WTC11 (cell line): Measurements from ENCODE around the gene GSTA4.

Experiments
- CREM ChIP-seq: sonication (generic); formaldehyde crosslinking; IDR thresholded peaks from 2 replicates; pipeline ENCODE4 v1.8.1; 2022; ENCODE audit warnings: mild to moderate bottlenecking, missing genetic modification reagents, moderate library complexity
- ESRRA ChIP-seq: sonication (generic); formaldehyde crosslinking; IDR thresholded peaks from 2 replicates; pipeline ENCODE4 v1.8.1; 2022; ENCODE audit warnings: mild to moderate bottlenecking, missing genetic modification reagents, borderline replicate concordance
- JUN ChIP-seq: sonication (generic); formaldehyde crosslinking; IDR thresholded peaks from 2 replicates; pipeline ENCODE4 v1.8.0; 2023; ENCODE audit warnings: mild to moderate bottlenecking, missing genetic modification reagents
- NFATC4 ChIP-seq: fragments of 250-450 bp; sonication (Bioruptor Pico); IDR thresholded peaks from 2 replicates; pipeline ENCODE4 v1.9.0; 2021; ENCODE audit warnings: mild to moderate bottlenecking
- NFYB ChIP-seq: sonication (generic); formaldehyde crosslinking; conservative IDR thresholded peaks from 2 replicates; pipeline ENCODE4 v1.8.0; 2022; ENCODE audit warnings: low read depth, missing genetic modification reagents
- TCF7 ChIP-seq: sonication (generic); formaldehyde crosslinking; IDR thresholded peaks from 2 replicates; pipeline ENCODE4 v1.8.0; 2022; ENCODE audit warnings: mild to moderate bottlenecking, low read depth, missing genetic modification reagents, moderate library complexity
- TF ChIP-seq, protein P1 (sequence below): fragments of 200-600 bp; IDR thresholded peaks from 2 replicates; pipeline ENCODE4 v1.8.0; 2022; ENCODE audit warnings: antibody characterized with exemption
- TF ChIP-seq, protein P2 (sequence below): sonication (generic); formaldehyde crosslinking; IDR thresholded peaks from 2 replicates; pipeline ENCODE4 v1.8.1; 2023; ENCODE audit warnings: mild to moderate bottlenecking, missing genetic modification reagents, moderate library complexity
- TF ChIP-seq, protein P3 (sequence below): sonication (generic); formaldehyde crosslinking; IDR thresholded peaks from 2 replicates; pipeline ENCODE4 v1.8.1; 2022; ENCODE audit warnings: low read depth, missing genetic modification reagents, borderline replicate concordance
- TF ChIP-seq, protein P4 (sequence below): sonication (generic); formaldehyde crosslinking; IDR thresholded peaks from 2 replicates; pipeline ENCODE4 v1.8.1; 2023; ENCODE audit warnings: mild to moderate bottlenecking, missing genetic modification reagents

DNA sequence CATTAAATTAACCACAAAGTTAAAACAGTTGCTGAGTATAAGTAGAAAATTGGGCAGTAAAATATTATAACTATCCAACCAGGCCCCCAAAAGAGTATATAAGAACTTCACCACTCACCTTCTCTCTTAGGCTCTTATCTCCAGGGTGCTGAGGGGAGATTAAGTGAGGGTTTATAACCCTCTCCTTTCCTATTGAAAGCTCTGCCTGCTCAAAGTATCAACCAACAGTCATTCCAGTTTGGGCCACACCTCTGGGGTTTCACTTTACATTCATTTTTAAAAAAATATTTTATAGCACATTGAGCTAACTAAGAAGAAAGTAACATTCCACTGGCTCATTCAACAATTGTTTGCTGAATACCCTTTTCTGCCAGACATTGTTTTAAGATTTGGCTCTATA, 22.1 kb downstream of the GSTA4 start:
- TF ChIP-seq, protein P1, sequence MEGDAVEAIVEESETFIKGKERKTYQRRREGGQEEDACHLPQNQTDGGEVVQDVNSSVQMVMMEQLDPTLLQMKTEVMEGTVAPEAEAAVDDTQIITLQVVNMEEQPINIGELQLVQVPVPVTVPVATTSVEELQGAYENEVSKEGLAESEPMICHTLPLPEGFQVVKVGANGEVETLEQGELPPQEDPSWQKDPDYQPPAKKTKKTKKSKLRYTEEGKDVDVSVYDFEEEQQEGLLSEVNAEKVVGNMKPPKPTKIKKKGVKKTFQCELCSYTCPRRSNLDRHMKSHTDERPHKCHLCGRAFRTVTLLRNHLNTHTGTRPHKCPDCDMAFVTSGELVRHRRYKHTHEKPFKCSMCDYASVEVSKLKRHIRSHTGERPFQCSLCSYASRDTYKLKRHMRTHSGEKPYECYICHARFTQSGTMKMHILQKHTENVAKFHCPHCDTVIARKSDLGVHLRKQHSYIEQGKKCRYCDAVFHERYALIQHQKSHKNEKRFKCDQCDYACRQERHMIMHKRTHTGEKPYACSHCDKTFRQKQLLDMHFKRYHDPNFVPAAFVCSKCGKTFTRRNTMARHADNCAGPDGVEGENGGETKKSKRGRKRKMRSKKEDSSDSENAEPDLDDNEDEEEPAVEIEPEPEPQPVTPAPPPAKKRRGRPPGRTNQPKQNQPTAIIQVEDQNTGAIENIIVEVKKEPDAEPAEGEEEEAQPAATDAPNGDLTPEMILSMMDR: no peak
- TF ChIP-seq, protein P2, sequence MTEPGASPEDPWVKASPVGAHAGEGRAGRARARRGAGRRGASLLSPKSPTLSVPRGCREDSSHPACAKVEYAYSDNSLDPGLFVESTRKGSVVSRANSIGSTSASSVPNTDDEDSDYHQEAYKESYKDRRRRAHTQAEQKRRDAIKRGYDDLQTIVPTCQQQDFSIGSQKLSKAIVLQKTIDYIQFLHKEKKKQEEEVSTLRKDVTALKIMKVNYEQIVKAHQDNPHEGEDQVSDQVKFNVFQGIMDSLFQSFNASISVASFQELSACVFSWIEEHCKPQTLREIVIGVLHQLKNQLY (CRISPR knock-in tag): no peak
- TF ChIP-seq, protein P3, sequence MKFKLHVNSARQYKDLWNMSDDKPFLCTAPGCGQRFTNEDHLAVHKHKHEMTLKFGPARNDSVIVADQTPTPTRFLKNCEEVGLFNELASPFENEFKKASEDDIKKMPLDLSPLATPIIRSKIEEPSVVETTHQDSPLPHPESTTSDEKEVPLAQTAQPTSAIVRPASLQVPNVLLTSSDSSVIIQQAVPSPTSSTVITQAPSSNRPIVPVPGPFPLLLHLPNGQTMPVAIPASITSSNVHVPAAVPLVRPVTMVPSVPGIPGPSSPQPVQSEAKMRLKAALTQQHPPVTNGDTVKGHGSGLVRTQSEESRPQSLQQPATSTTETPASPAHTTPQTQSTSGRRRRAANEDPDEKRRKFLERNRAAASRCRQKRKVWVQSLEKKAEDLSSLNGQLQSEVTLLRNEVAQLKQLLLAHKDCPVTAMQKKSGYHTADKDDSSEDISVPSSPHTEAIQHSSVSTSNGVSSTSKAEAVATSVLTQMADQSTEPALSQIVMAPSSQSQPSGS (CRISPR knock-in tag): no peak
- TF ChIP-seq ESRRA (no peak), NFYB (CRISPR knock-in tag) (no peak), JUN (no peak), NFATC4 (CRISPR knock-in tag) (no peak), TCF7 (CRISPR knock-in tag) (no peak), CREM (CRISPR knock-in tag) (no peak)
- TF ChIP-seq, protein P4, sequence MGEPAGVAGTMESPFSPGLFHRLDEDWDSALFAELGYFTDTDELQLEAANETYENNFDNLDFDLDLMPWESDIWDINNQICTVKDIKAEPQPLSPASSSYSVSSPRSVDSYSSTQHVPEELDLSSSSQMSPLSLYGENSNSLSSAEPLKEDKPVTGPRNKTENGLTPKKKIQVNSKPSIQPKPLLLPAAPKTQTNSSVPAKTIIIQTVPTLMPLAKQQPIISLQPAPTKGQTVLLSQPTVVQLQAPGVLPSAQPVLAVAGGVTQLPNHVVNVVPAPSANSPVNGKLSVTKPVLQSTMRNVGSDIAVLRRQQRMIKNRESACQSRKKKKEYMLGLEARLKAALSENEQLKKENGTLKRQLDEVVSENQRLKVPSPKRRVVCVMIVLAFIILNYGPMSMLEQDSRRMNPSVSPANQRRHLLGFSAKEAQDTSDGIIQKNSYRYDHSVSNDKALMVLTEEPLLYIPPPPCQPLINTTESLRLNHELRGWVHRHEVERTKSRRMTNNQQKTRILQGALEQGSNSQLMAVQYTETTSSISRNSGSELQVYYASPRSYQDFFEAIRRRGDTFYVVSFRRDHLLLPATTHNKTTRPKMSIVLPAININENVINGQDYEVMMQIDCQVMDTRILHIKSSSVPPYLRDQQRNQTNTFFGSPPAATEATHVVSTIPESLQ (CRISPR knock-in tag): no peak
